Stimulated activated CD4-positive, alpha-beta T cell treated with anti-CD3 and anti-CD28 coated beads, Interleukin-2, amount 100 ng/mL, for 4 hours (primary cell): ENCODE data around the gene ARMC3.
A peak's percentile ranks its signal among the peaks of the same experiment; 100 is the strongest.
"Not testable (repeated sequence)": the region's sequence is repeated elsewhere in the genome, so short reads cannot be mapped to it uniquely, and the experiment has no call there.

Experiments
- DNase-seq: peaks from one replicate; pipeline ENCODE4 v3.0.0-alpha.2; 2020; ENCODE audit warnings: low read depth

The ARMC3 gene

GRCh38 chr10:22927166-22927565 lies 687 bp upstream of the ARMC3 start:
- no peak for DNase-seq

GRCh38 chr10:22929053-22929452 lies 1.2 kb downstream of the ARMC3 start:
- not testable (repeated sequence) for DNase-seq

DNA sequence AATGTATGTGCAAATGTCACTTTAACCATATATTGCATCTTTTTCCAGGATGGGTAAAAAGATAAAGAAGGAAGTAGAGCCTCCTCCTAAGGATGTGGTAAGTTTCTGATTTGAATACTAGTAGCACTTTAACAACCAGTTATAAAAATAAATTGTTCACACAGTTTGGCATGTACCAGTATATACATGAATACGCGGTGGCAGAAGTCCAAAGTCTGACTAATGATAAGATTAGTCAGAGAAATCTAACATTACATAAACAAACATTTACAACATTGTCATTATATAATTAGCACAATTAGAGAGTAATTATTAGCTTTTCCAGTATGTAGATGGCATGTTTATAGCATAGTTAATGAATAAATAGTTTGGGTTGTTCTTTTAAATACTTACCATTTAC lies 4.1 kb downstream of the ARMC3 start:
- DNase-seq, result no peak

GRCh38 chr10:22932626-22933370 lies 4.9 kb downstream of the ARMC3 start:
- no peak for DNase-seq

DNA sequence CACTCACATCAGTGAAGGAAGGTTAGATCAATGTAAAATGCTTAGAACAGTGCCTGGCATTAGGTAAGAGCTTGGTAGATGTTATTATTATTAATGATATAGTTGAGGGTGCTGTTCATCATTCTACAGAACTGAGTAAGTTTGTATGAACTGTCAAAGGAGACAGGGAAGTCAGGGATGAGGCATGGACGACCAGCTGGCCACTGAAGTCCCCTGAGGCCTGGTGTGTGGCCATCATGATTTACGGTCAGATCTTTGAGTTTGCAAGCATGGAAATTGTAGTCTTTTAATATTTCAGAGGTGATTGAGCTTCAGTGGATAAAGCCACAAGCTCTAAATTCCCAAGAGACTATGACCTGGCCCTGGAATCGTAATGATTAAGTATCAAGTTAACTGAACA lies 6.9 kb downstream of the ARMC3 start:
- no peak for DNase-seq

- DNase-seq, result no peak
These were observed 14.6 kb downstream of the ARMC3 start for GRCh38 chr10:22942437-22942836.

GRCh38 chr10:22945934-22946673 lies 18.3 kb downstream of the ARMC3 start:
- DNase-seq, result no peak

DNA sequence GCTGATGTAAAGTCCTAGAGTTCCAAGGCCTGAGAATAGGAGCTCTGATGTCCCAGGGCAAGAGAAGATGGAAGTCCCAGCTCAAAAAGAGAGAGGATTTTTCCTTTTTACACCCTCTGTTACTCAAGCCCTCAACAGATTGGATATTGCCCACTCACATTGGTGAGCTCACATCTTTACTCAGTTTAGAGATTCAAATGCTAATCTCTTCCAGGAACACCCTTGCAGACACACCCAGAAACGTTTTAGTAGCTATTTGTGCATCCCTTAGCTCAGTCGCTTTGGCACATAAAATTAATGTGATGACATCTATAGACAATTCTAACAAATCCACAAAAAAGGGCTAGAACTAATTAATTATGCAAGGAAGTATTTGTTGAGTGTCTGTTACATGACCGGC lies 27.1 kb downstream of the ARMC3 start:
- no peak for DNase-seq

DNA sequence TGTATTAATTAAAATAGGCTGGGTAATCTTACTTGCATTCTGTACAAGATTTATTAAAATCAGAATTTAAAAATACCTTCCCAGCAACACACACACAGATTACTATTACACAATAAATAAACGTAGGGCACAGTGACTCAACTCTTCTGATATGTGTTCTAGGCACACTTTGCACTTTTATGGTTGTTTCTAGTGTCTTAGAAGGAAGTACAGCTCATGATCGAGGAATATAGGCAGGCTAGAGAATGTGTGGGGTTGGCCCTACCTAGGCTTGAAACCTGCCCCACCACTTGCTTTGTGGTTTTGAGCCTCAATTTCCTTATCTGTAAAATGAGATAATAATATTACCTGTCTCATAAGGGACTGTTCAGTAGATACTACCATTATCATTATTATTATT lies 30.5 kb downstream of the ARMC3 start:
- DNase-seq, result no peak

GRCh38 chr10:22959292-22959691 lies 31.4 kb downstream of the ARMC3 start:
- DNase-seq, result no peak

- DNase-seq, result no peak
These were observed 32.1 kb downstream of the ARMC3 start for GRCh38 chr10:22959950-22960349.

GRCh38 chr10:22962817-22963216 lies 35.0 kb downstream of the ARMC3 start:
- DNase-seq, result no peak

- no peak for DNase-seq
These were observed 41.9 kb downstream of the ARMC3 start for GRCh38 chr10:22969704-22970103.

DNA sequence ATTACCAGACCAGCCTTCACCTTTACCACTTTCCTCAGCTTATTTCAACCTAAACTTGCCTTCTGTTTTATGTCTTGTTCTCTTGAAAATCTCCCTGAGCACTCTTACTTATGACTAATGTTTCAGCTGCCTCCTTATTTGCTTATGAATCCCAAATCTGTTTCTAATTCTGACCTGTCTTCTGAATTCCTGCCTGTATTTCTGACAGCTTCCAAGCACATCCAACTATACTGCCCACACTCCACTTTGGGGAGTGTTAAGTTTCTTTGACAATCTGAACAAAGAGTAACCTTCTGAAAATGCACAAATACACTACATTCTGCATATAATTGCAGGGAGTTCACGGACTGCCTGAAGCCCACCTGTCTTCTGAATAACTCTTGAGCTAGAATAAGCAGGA lies 48.7 kb downstream of the ARMC3 start:
- DNase-seq, result no peak

DNA sequence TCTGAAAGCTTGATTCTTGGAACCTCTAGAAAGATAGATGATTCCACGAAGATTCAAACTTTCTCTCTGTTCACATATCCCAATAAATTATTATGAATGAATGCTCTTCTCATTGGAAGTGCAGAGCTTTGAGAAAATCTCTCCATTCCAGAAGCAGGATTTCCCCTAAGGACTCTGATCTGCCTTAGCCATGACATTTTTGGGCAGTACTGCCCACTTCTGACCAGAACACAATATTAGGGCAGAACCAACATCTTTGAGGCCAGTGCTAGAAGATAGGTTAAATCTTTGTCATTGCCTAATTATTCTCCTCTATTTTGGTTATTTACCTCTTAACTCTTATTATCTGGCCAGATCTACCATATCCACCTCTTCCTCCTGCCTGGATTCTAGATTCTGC lies 49.9 kb downstream of the ARMC3 start:
- DNase-seq, result no peak

DNA sequence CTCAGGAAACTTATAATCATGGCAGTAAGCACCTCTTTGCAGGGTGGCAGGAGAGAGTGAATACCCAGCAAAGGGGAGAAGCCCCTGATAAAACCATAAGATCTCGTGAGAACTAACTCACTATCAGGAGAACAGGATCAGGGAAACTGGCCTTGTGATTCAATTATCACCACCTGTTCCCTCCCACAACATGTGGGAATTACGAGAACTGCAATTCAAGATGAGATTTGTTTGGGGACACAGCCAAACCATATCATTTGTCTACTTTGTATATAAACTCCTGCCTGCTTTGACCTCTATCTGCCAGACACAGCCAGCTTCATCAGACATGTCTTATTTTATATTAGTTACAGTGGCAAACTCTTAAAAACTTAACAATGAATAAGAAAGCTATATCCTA lies 50.4 kb downstream of the ARMC3 start:
- no peak for DNase-seq

DNA sequence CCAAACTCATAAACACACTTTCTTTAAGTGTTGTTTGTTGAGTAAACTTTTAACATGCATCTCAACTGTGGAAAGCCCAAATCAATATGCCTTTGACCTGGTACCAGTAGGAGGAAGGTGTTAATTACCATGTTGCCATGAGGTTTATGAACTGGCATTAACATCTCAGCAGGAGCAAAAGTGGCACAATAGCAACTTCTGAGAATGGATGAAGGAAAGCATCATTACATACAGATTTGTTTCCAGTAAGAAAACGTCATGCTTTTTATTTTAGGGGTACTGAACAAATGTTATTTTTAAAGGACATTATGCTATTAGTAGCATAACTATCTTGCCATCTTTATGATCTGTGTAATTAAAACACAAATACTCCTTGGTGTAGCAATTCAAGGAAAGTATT lies 51.1 kb downstream of the ARMC3 start:
- no peak for DNase-seq

GRCh38 chr10:22980822-22981221 lies 53.0 kb downstream of the ARMC3 start:
- no peak for DNase-seq

DNA sequence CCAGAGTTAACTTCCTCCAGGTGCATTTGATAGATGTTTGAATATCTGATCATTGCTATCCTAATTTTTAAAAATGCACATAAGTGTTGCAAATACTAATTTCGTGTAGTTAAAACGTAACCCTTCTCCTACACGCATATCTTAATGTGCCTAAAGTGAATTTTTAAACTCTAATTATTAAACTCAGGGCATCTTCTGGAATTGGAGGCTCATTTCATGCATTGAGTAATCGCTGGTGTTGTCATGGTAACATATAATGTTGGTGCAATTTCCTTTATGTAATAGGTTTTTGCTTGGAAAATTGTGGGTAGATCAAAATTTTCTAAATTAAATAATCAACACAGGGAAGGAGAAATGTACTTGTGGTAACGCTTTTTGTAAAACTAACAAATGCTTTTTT lies 56.2 kb downstream of the ARMC3 start:
- DNase-seq, result no peak

DNA sequence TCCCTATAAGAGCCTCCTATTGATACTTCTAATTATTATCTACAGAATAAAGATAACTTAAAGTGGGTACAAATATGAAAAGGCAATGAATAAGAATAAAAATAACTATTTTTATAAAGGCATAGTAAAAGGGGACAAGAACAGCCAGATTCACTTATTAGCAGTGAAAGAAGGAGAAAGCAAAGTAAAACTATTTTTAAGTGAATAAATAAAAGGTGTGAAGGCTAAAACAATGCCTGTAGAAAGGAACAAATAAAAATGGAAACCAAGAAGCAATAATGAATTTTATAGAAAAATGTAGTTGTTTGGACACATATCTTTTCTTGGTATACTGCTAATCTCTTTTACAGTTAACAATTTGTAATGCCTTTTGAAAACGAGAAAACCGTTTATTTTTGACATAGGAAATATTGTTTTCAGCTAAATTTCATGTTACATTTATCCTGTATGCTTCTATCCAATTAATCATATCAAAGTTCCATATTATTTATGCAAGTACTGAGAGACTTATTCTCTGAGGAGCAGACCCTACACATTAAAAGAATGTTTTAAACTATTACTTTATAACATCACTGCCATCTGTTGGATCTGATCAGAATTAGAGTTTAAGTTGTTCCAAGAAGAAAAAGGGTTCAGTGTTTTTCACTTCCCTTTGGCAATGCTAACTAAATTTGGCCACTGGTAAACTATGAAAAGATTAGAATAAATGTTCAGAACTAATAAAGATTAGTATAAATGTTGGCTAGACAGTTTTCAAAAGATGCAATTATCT lies 59.1 kb downstream of the ARMC3 start:
- no peak for DNase-seq

DNA sequence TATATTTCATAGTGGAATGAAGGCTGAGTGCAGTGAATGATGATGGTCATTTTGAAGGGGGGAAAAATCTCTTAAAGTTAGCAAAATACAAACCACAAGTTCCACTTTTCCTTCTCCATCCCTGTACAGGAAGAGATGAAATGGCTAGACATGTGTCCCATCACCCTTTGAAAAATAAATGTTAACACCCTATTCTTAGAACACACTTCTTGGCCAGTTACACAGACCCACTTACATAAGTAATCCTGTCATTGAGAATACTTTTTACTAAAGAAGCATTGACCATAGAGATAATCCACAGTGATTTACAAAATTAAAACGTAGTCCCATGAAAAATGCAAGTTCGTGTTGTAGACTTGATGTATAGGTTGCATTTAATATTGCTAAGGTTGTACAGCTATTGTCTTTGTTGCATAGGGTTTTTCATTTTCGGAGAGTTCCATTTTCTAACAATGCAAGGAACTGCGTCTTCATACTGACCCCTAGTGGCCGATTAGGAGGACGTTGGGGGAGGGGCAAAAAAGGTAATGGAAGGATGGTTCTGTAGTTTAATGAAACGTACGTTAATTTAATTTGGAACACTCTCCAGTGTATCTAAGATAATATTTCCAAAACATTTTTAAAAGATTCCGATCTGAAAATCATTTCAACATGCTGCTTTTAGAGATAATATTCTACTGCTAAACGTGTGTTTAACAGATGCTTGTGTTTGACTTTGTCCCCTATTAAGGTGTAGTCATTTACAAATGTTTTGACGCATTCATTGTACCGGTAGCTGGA lies 60.9 kb downstream of the ARMC3 start:
- DNase-seq, result peak; percentile 56

DNA sequence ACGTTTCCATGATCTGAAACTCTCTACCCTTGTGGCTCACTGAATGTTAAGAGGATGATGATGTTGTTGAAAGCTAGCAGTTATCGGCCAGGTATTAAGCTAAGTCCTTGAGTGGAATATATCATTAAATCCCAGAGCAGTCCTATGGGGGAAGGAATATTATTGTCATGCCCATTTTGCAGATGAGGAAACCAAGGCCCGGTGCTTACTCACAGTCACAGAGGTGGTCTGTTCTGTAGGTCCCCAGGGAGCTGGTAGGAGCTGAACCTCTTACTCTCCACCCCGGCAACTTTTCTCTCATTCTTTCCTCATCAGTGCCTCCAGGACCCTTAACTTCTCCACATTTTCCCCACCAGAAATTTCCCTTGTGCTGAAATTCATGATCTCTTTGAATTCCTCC lies 62.6 kb downstream of the ARMC3 start:
- DNase-seq, result no peak
